VCaP (cell line): Measurements from ENCODE around the gene ITGA3.

Source experiments
- H3K27ac ChIP-seq: fragments of 450-650 bp; 2 replicates; pipeline ENCODE4 v1.5.1; 2017
- TF ChIP-seq, protein P1 (sequence below): fragments of 450-650 bp; conservative IDR thresholded peaks from 2 replicates; pipeline ENCODE4 v1.5.1; 2017; ENCODE audit warnings: mild to moderate bottlenecking, moderate library complexity

The ITGA3 gene

DNA sequence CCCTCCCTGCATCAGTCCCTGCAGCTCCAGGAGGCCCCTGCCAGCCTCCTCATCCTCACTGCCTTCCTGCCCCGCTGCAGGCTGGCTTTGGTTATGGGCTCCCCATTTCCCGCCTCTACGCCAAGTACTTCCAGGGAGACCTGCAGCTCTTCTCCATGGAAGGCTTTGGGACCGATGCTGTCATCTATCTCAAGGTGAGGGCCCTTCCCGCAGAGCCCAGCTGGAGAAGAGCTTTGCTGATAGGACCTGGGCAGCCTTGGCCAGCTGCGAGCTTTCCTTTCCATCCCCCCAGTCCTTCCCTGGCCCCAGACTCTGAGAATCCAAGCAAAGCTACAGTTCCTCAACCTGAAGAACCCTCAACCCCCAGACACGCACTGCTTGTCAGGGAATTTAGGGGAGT is 53.3 kb downstream of the ITGA3 start:
- TF ChIP-seq, protein P1, sequence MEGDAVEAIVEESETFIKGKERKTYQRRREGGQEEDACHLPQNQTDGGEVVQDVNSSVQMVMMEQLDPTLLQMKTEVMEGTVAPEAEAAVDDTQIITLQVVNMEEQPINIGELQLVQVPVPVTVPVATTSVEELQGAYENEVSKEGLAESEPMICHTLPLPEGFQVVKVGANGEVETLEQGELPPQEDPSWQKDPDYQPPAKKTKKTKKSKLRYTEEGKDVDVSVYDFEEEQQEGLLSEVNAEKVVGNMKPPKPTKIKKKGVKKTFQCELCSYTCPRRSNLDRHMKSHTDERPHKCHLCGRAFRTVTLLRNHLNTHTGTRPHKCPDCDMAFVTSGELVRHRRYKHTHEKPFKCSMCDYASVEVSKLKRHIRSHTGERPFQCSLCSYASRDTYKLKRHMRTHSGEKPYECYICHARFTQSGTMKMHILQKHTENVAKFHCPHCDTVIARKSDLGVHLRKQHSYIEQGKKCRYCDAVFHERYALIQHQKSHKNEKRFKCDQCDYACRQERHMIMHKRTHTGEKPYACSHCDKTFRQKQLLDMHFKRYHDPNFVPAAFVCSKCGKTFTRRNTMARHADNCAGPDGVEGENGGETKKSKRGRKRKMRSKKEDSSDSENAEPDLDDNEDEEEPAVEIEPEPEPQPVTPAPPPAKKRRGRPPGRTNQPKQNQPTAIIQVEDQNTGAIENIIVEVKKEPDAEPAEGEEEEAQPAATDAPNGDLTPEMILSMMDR, result no peak
- H3K27ac ChIP-seq, result no peak overlapping the region

DNA sequence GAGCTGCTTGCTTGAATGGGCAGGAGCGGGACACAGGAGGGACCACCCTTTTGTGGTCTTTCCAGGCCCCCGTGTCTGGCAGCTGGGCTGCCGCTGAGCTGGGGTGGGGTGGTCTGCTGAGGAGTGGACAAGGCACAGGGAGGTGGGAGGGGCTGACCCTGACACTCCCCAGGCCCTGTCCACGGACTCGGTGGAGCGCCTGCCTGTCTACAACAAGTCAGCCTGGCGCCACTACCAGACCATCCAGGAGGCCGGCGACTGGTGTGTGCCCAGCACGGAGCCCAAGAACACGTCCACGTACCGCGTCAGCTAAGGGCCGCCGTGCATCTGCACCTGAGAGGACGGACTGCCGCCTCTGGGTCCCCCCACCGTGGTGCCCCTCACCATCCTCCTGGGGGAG is 53.9 kb downstream of the ITGA3 start:
- no peak overlapping the region for H3K27ac ChIP-seq
- TF ChIP-seq, protein P1, result no peak

DNA sequence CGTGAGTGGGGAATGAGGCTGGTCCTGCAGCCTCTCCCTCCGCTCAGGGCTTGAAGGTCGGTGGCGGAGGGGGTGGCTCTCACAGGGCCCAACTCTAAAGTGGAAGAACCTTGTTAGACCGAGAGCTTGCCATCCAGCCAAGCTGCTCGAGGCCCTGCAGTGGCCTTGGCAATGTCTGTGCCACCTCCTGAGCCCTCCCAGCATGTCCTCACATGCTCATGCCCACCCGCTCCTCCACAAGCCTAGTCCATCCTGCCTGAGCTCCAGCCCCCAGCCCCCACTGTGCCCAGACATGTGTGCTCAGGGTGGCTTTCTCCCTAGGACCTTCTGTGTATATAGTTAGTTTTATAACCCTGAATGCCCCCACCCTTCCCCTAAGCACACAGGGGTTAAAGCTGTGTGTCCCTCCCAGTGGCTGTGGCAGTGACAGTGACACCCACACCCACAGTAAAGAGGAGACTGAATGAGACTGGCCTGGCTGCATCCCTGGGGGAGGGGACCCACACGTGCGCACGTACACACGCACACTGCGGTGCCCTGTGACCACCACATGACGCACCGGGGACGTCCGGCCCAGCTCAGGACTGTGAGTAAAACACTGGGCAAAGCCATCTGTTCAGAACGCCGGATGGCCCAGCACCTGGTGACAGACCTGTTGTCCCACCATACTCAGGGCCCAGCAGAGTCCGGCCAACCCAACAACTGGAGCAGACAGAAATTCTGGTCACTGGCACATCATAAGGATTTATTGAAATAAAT is 54.9 kb downstream of the ITGA3 start:
- TF ChIP-seq, protein P1, result no peak
- H3K27ac ChIP-seq, result no peak overlapping the region

DNA sequence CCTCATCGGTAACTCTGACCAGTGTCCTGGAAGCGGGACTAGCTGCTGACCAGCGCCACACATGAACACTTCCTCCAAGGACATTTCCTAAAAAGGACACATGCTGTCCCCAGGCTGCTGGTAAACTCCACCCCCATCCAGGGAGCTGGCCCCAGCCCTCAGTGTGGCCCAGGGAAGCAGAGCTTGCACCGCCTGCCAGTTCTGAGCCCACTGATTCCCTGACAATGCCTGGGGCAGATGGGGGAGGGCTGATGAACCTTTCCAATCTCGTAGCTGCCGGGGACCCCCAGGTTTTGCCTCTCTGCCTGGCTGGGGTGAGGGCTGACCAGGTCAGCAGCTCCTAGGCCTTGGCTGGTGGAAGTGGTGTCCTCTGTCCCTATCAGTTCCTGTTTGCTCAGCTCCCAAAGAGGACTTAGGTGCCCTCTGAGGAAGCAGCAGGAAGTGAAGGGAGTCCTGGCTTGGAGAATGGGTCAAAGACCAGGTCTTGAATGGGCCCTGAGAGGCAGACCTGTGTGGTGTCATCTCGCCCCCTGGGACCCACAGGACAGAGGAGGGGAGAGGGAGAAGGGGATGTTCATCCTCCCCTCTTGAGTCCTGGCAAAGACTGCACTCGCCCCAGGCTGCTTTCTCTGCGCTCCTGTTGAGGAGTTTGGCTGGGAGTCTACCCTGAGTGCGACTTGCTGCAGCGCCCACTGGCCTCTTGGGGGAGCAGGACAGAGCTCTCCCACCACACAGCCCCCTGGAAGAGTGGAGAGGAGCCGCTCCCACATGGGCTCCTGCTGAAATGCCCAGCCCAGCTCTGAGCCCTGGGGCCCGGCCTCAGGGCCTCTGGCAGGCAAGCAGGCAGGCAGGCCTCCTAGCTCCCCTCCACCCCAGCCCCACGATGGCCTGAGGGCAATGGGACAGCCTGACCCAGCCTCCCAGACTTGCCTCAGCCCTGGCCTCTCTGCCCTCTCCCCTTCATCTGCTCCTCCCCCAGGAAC is 56.1 kb downstream of the ITGA3 start:
- TF ChIP-seq, protein P1, result no peak
- no peak overlapping the region for H3K27ac ChIP-seq

DNA sequence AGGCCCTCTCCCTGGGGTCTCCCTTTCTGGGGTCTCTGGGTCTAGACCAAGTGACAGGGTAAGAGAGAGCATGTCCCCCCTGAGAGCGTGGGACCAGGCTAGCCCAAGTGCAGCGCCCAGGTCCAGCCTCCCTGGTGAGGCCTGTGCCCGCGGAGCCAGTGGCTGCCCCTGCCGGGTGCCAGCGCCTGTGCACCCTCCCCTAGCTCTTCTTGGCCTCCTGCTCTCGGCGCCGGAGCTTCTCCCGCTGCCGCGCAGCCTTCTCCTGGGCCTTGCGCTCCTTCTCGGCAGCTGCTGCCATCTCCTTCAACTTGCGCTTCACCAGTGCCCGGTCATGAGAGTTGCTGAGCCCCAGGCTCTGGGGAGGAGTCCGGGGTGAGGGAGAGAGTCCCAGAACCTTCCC is 56.8 kb downstream of the ITGA3 start:
- TF ChIP-seq, protein P1, result no peak
- H3K27ac ChIP-seq, result no peak overlapping the region

DNA sequence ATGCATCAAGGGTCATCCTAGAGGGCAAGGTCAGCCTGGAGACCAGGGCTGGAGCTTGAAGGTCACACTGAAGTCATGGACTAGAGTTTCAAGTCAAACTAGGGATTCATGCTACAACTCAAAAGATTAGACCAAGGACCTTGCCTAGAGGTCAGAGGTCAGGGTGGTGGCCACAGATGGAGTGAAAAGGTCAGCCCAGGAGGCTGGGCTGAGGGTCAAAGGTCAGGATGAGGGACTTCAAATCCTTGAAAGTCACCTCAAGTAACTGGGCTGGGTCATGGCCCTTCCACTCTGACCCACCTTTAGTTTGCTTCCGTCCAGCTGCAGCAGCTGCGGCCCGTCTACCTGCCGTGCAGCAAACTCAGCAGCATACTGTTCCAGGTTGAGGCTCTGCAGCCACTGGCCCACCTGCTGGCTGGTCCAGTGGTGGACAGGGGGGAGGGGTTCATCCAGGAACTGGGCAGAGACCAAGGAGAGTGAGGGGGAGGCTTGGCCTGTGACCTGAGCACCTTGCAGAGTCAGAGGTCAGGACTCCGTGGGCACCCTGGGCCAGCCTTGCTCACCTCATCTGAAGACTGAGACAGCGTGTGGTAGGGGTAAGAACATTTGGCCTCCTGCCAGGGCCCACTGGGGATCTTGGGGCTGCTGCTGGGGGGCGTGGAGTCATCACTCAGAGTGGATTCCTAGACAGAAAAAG is 57.9 kb downstream of the ITGA3 start:
- TF ChIP-seq, protein P1, result no peak

DNA sequence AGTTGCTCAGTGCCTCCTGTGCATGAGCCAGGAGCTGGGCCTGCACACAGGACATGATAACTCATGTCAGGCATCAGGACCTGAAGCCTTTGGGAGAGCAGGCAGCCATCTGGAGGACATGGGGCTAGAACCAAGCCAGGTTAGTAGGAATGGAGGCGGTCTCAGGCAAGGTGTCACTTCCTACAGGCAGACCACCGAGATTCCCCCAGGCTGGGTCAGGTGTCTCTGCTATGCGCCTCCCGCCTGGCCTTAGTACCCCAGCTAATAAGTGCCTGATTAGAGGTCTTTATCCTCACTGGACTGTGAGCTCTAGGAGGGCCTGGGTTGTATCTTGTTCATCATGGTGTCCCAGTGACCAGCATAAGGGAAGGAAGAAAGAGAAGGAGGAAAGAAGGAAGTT is 58.5 kb downstream of the ITGA3 start:
- TF ChIP-seq, protein P1, result no peak
- no peak overlapping the region for H3K27ac ChIP-seq

More for the DNA sequence above, 57.9 kb downstream of the ITGA3 start:
- H3K27ac ChIP-seq, result no peak overlapping the region
